AG04449 (cell line): ENCODE data around the gene APH1B.

Experiments
- CTCF ChIA-PET: fragments of 350-600 bp; formaldehyde crosslinking; extraction: SDS; loops from one replicate; lab custom pipeline; 2021; ENCODE audit warnings: antibody characterized with exemption; lab: Yijun Ruan, JAX
- POLR2A ChIA-PET: fragments of 400-600, 350-600 bp; formaldehyde crosslinking; extraction: SDS; loops from one replicate; lab custom pipeline; 2020; ENCODE audit warnings: antibody characterized with exemption, inconsistent platforms; lab: Yijun Ruan, JAX
- DNase-seq: peaks from one replicate; pipeline ENCODE4 v3.0.0-alpha.2; 2010; ENCODE audit warnings: low read depth, low spot score
- H3K4me3 ChIP-seq: 2 replicates; pipeline ENCODE4 v1.5.1; 2011; ENCODE audit warnings: low read depth, mild to moderate bottlenecking, control low read depth, low read length
- TF ChIP-seq, protein P1 (sequence below): IDR thresholded peaks from one replicate; pipeline ENCODE4 v1.5.1; 2011; ENCODE audit warnings: mild to moderate bottlenecking, moderate library complexity, low read length, control low read depth, inconsistent platforms; ENCODE audit not compliant: insufficient read depth; ENCODE audit errors: missing control alignments

The APH1B gene

GRCh38 chr15:63357061-63357460, 79.7 kb downstream of the APH1B start:
- POLR2A ChIA-PET, result no interaction called here
- no peak overlapping the region for H3K4me3 ChIP-seq
- TF ChIP-seq, protein P1, sequence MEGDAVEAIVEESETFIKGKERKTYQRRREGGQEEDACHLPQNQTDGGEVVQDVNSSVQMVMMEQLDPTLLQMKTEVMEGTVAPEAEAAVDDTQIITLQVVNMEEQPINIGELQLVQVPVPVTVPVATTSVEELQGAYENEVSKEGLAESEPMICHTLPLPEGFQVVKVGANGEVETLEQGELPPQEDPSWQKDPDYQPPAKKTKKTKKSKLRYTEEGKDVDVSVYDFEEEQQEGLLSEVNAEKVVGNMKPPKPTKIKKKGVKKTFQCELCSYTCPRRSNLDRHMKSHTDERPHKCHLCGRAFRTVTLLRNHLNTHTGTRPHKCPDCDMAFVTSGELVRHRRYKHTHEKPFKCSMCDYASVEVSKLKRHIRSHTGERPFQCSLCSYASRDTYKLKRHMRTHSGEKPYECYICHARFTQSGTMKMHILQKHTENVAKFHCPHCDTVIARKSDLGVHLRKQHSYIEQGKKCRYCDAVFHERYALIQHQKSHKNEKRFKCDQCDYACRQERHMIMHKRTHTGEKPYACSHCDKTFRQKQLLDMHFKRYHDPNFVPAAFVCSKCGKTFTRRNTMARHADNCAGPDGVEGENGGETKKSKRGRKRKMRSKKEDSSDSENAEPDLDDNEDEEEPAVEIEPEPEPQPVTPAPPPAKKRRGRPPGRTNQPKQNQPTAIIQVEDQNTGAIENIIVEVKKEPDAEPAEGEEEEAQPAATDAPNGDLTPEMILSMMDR, result no peak
- CTCF ChIA-PET, result interaction anchor here (0.7 kb wide), 1 partner anchor 70 kb away, joined by 4 read pairs; no protein-coding TSS in a partner anchor
- no peak for DNase-seq

GRCh38 chr15:63357731-63358130, 80.3 kb downstream of the APH1B start:
- no peak for DNase-seq
- H3K4me3 ChIP-seq, result no peak overlapping the region
- TF ChIP-seq, protein P1, result no peak
- ChIA-PET POLR2A (no interaction called here), CTCF (interaction anchor here (0.7 kb wide), 1 partner anchor 70 kb away, joined by 4 read pairs; no protein-coding TSS in a partner anchor)

DNA sequence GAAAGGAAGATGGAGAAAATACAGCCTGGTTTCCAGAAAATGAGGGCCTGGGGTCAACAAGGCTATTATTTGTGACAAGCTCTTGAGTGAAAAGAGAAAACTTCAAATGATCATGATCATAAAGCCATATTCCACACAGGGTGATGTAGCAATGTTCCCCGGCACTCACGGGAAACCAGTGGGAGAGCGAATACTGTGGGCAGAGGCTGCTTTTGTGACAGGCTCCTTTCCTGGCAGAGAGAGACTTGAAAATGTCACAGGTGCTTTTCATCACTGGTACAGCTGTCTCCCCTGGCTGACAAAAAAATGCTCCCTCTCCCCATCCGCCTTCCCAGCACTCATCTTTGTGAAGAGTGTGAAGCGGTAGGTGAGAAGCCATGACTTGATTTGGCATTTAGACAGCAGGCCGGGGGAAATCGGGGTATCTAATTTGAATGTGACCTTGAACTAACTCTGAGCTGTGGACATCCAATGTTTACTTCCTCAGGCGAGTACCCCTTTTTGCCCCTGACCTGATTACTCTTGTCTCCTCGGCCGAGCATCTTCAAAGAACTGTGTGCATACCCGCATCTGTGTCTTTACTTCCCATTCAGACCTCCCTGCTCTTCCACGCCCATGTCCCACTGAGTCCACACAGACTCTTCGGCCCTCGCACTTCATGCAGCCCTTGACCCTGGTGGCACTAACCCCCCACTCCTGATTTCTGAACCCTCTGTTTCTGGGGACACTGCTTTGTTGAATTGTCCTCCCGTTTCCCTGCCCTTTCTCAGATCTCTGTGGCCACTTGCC, 81.0 kb downstream of the APH1B start:
- ChIA-PET CTCF (no interaction called here), POLR2A (no interaction called here)
- no peak overlapping the region for H3K4me3 ChIP-seq
- TF ChIP-seq, protein P1, result no peak
- DNase-seq, result no peak
